HG03469 (cell line): ENCODE measurements around the gene TAF1.
"Not testable (repeated sequence)": the region's sequence is repeated elsewhere in the genome, so short reads cannot be mapped to it uniquely, and the experiment has no call there.

Experiments used
- ATAC-seq: cut with Tn5 transposase; IDR thresholded peaks from one replicate; pipeline ENCODE4 v1.9.1; 2021; ENCODE audit warnings: mild to moderate bottlenecking, moderate library complexity, moderate number of reproducible peaks; ENCODE audit not compliant: unreplicated experiment

The TAF1 gene

DNA sequence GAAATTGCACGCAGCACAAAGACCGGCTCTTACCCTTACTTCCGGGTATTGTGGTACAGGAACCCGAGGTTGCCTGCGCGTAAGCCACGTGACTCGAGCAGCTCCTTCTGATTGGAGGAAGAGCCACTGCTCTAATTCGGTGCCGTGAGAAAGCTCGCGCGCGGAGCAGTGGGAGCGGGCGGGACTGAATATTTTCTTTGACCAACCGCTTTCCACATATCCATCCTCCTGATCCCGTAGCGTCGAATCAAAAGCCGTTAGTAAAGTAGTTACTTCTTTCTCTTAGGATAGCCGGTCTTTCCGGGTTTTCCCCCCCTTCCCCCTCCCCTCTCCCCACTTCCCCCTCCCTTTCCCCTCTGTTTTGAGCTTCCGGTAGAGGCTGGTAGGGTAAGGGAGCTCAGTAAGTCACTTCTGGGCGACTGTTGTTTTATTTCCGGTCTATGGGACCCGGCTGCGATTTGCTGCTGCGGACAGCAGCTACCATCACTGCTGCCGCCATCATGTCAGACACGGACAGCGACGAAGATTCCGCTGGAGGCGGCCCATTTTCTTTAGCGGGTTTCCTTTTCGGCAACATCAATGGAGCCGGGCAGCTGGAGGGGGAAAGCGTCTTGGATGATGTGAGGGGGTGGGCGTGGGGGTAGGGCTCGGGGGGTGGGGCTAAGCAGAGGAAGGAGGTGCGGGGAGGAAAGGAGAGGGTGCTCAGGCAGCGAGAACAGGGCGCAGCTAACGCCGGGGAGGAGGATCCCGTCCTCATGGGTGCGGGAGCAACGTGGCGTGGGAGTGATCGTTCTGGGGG is at the start of gene TAF1:
Gene TAF1, plus strand, starts transcription at position 483 of the 799 bp plus-strand sequence. Its CDS starts 18 bp downstream, at position 501.
- peak; percentile 81 for ATAC-seq

DNA sequence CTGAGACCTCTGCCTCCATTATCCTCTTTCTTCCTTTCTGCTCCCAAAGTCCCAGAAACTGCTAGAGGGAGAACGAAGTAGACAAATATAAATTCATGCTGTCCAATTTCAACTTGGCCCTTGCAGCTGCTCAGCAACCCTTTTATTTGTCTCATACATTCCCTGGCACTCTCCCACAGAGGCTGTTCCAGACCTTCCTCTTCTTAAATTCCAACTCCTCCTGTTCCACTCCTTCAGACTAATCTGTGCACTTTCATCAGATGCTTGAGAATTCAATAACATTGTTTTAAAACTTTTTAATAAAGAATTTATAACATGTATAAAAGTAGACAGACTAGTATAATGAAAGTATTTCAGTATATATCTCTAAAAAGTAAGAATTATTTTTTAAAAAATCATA is 49.2 kb upstream of the TAF1 start:
- not testable (repeated sequence) for ATAC-seq

DNA sequence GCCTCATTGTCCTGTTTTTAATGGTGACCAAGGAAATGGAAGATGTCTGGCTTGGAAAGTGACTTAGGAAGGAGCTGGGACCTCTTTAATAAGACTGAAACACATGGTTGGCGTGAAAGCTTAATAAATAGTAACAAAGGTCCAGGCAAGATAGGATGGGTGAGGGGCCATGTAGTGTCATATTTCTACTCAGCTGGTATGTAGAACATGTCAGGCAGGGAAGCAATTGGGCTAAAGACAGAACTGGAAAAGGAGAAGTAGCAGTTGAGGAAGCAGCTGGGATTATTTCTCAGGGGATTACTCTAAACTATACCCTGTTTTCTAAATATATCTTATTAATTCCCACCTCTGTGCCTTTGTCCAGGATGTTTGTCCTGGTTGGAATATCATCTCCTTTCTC is 46.0 kb upstream of the TAF1 start:
- no peak for ATAC-seq

DNA sequence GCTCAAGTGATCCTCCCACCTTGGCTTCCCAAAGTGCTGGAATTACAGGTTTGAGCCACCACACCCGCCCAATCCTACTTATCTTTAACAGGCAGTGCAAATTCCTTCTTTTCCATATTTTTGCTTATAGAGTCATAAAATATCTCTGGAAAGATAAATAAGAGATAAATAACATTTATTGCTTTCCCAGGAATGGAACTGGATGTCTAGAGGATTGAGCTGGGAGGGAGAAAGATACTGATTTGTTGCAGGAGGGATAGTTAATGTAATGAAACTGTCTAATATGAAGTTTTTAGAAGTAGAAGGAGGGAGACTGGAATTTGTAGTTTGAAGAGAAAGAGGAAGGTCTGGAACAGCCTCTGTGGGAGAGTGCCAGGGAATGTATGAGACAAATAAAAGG is 44.4 kb upstream of the TAF1 start:
- ATAC-seq = no peak

GRCh38 chrX:71324452-71324851 is 41.7 kb upstream of the TAF1 start:
- not testable (repeated sequence) for ATAC-seq

- ATAC-seq = no peak
Measured at GRCh38 chrX:71326394-71326793, 39.8 kb upstream of the TAF1 start.

DNA sequence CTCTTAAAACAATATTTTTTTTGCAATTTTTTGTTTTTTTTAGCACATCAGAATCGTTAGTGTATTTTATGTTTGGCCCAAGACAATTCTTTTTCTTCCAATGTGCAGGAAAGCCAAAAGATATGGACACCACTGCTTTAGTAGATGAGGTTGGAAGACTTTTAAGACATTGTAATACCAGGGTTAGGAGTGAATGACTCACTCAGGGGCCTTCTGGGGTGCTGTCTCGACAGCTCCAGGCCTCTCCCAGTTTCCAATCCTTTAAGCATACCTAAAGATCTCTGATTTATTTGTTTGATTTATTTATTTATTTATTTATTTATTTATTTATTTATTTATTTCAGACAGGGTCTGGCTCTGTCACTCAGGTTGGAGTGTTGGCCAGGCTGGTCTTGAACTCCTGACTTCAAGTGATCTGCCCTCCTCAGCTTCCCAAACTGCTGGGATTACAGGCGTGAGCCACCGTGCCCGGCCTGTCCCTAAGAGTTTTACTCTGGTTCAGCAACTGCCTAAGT is 16.9 kb upstream of the TAF1 start:
- ATAC-seq = not testable (repeated sequence)

DNA sequence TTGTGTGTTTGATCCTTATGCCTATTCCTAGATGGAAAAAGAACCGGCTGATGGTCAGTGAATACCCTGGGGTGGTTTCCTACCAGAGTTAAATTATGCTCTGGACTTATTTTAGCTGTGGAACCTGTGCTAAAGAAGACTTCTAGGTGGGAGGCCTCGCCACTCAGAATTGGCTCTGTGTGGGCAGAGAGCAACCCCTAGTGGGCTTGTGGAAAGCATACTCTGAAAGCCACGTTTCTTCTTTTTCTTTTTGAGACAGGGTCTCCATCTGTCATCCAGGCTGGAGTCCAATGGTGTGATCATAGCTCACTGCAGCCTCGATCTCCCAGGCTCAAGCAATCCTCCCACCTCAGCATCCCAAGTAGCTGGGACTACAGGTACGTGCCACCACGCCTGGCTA is 16.3 kb upstream of the TAF1 start:
- ATAC-seq = not testable (repeated sequence)

DNA sequence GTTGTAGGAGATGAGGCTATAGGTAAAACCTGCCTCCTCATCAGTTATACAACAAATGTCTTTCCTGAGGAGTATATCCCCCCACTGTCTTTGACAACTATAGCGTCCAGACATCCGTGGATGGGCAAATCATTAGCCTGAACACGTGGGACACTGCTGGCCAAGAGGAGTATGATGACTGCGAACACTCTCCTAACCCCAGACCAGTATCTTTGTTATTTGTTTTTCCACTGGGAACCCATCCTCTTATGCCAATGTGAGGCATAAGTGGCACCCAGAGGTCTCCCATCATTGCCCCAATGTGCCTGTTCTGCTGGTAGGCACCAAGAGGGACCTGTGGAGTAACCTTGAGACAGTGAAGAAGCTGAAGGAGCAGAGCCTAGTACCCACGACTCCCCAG is 13.7 kb upstream of the TAF1 start:
- ATAC-seq = not testable (repeated sequence)

DNA sequence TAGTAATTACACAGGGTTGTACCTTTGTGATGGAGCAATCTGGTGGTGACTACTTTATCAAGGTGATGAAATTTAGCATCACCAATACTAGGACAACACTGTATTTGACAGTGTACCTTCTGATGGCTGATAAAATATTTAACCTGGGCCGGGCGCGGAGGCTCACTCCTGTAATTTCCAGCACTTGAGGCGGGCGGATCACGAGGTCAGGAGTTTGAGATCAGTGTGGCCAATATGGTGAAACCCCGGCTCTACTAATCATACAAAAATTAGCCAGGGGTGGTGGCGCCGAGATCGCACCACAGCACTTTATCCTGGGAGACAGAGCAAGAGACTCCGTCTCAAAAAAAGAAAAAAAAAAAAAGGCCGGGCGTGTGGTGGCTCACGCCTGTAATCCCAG is 1.9 kb upstream of the TAF1 start:
- ATAC-seq = no peak

- ATAC-seq = no peak
Measured at GRCh38 chrX:71365356-71365874, 742 bp upstream of the TAF1 start.

GRCh38 chrX:71366674-71367256 is 608 bp downstream of the TAF1 start:
- peak; percentile 5 for ATAC-seq

DNA sequence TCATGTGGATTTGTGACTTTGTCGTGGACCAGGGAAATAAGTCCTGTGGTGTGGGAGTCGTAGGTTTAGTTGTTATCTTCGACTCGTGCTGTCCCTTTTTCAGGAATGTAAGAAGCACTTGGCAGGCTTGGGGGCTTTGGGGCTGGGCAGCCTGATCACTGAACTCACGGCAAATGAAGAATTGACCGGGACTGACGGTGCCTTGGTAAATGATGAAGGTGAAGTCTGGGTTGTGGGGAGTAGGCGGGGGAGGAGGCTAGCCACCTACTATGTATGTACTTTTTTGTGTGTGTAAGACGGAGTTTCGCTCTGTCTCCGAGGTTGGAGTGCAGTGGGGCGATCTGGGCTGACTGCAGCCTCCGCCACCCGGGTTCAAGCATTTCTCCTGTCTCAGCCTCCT is 1.2 kb downstream of the TAF1 start:
- no peak for ATAC-seq

- no peak for ATAC-seq
Measured at GRCh38 chrX:71372388-71372787, 6.2 kb downstream of the TAF1 start.

GRCh38 chrX:71378732-71379131 is 12.6 kb downstream of the TAF1 start:
- no peak for ATAC-seq

DNA sequence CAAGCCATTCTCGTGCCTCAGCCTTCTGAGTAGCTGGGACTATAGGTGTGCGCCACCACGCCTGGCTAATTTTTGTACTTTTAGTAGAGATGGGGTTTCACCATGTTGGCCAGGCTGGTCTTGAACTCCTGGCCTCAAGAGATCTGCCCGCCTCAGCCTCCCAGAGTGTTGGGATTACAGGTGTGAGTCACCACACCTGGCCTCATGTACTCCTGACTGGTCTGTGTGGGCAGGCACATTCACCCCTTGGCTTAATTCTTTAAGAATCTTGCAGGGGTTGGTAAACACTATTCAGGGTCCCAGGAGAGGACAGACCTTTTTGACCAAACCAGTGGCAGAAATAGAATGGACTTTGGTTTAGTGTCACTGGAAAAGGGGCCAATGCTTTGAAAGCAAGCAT is 25.6 kb downstream of the TAF1 start:
- not testable (repeated sequence) for ATAC-seq

GRCh38 chrX:71393919-71394318 is 27.8 kb downstream of the TAF1 start:
- ATAC-seq = no peak

GRCh38 chrX:71396576-71396975 is 30.4 kb downstream of the TAF1 start:
- ATAC-seq = no peak

DNA sequence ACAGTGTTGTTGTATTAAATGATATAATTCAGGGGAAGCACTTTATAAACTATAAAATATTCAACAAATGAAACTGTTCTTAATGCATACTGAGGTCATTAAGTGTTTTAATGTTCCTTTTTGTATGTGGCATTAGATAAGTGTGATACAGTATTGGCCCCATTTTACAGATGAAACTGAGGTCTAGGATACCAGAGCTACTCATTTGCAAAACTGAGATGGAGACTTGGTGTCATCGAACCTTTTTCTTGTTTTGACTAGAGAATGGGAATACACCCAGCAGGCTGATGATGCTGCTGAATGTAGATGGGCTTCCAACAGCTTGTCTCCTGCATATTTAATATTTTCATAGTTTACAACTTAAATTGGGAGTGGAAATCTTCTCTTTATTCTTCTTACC is 34.6 kb downstream of the TAF1 start:
- no peak for ATAC-seq

- not testable (repeated sequence) for ATAC-seq
Measured at GRCh38 chrX:71416260-71416659, 50.1 kb downstream of the TAF1 start.

DNA sequence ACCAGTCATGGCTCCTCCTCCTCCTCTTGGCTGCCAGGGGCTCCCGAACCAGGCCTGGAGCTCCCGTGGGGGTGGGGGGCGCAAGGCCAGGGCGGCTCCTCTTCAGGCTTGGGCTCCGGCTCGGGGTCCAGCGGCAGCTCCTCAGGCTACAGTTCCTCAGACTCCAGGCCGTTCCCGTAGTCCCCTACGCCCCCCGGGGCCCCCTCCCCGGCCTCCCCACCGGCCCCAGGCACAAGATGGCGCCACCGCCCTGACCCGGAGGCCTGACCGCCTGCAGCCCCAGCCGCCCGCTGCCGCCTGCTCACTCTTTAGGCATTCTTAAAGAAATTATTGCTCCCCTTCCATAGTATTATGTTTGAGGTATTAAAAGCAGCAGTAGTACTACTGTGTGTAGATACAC is 54.5 kb downstream of the TAF1 start:
- ATAC-seq = no peak

GRCh38 chrX:71432733-71433132 is 66.6 kb downstream of the TAF1 start:
- no peak for ATAC-seq
